Embryonic facial prominence (tissue), 1 donor: ENCODE measurements around the gene ACHE.
A peak's percentile ranks its signal among the peaks of the same experiment; 100 is the strongest.

ENCODE experiments used
- DNase-seq: peaks from one replicate; pipeline ENCODE4 v3.0.0-alpha.2; 2016; ENCODE audit errors: extremely low spot score

Gene ACHE

GRCh38 chr7:100884736-100885439 is 10.8 kb downstream of the ACHE start:
- DNase-seq, result no peak

- DNase-seq, result no peak
Observed at GRCh38 chr7:100882785-100883526, 12.7 kb downstream of the ACHE start.

- no peak for DNase-seq
Observed at GRCh38 chr7:100882201-100882600, 13.5 kb downstream of the ACHE start.

- DNase-seq, result no peak
Observed at GRCh38 chr7:100881136-100881535, 14.6 kb downstream of the ACHE start.

- no peak for DNase-seq
Observed at GRCh38 chr7:100880645-100881044, 15.0 kb downstream of the ACHE start.

- no peak for DNase-seq
Observed at GRCh38 chr7:100879685-100880261, 15.9 kb downstream of the ACHE start.

- DNase-seq, result no peak
Observed at GRCh38 chr7:100878685-100879084, 17.0 kb downstream of the ACHE start.

GRCh38 chr7:100878013-100878412 is 17.7 kb downstream of the ACHE start:
- DNase-seq, result no peak

- DNase-seq, result no peak
Observed at GRCh38 chr7:100875356-100875751, 20.3 kb downstream of the ACHE start.

- DNase-seq, result peak; percentile 96
Observed at GRCh38 chr7:100874577-100875355, 20.9 kb downstream of the ACHE start, which contains the start of gene SRRT. SRRT (plus strand) TSS chr7:100875103; CDS start chr7:100875591, 488 bp downstream.

- DNase-seq, result no peak
Observed at GRCh38 chr7:100874300-100874576, 21.4 kb downstream of the ACHE start.

- DNase-seq, result no peak
Observed at GRCh38 chr7:100873599-100874299, 21.9 kb downstream of the ACHE start.

- no peak for DNase-seq
Observed at GRCh38 chr7:100867776-100868485, 27.8 kb downstream of the ACHE start.

GRCh38 chr7:100867040-100867775 is 28.5 kb downstream of the ACHE start, which contains the start of gene TRIP6:
TRIP6 (plus strand) TSS chr7:100867387; CDS start chr7:100867498, 111 bp downstream.
- peak; percentile 89 for DNase-seq

GRCh38 chr7:100866729-100867039 is 29.0 kb downstream of the ACHE start:
- DNase-seq, result no peak

GRCh38 chr7:100865938-100866728 is 29.6 kb downstream of the ACHE start:
- no peak for DNase-seq

GRCh38 chr7:100865372-100865911 is 30.2 kb downstream of the ACHE start:
- no peak for DNase-seq

- DNase-seq, result no peak
Observed at GRCh38 chr7:100864263-100864845, 31.3 kb downstream of the ACHE start.

GRCh38 chr7:100863406-100863950 is 32.2 kb downstream of the ACHE start:
- DNase-seq, result no peak
